ENCODE data around the gene MYLK3. TPM values are rescaled to one million over a fixed set of nuclear protein-coding genes. Genes with fewer than 3 reads are reported as not detected.
A peak's percentile ranks its signal among the peaks of the same experiment; 100 is the strongest.

The MYLK3 gene
- polyA plus RNA-seq, 3 donors = 0.59 to 1.8 (median 0.78) TPM

DNA sequence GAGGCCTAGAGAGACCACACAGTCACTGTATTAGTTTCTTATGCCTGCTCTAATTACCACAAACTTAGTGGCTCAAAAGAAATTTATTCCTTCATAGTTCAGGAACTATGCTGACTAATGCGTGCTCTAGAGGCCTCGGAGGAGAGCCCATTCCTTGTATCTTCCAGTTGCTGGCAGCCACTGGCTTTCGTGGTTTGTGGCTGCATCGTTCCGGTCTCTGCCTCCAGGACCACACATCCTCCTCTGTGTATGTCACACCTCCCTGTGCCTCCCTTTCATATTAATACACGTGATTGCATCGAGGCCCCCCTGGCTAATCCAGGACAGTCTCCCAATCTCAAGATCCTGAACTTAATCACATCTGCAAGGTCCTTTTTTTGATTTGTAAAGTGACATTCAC, 16.9 kb upstream of the MYLK3 start:
- DNase-seq (ENCODE audit: extremely low read depth in 1 of 11, low read depth in 9 of 11, low spot score in 4 of 11) = no peak

DNA sequence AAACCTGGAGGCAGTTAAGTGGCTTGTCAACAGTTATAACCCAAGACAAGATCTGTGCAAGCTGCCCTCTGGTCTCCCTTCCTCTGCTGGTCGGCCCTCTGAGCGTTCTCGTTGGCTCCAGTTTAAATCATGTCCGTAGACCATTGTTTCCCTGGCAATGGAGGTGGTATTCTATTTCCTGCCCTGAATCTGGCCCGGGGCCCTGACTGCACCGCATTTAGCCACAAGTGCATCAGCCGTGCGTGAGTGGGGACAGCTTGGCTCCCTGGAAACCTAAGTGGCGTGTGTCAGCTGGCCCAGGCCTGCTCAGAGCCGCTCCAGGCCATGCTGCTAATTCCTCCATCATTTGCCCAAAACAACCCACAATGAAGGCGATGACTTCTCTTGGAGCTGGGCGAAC, 15.0 kb upstream of the MYLK3 start:
- no peak for DNase-seq (ENCODE audit: extremely low read depth in 1 of 11, low read depth in 9 of 11, low spot score in 4 of 11)

DNA sequence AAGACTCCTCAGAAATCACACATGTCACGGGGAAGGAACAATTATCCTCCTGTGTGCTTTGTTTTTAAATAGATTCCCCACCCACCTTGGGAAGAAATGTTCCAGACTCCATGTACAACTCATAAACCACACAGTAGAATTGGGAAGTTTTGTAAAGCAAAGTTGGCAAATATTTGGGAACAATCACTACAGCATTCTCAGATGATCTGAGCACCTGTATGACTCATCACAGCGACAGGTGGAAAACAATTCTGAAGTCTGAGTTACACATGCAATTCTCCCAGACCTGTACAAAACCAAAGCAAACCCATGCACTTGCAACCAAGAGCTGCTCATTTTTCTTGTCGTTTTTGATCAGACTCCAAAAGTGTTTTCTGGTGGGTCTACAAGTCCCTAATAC, 14.4 kb upstream of the MYLK3 start:
- DNase-seq (ENCODE audit: extremely low read depth in 1 of 11, low read depth in 9 of 11, low spot score in 4 of 11) = no peak

DNA sequence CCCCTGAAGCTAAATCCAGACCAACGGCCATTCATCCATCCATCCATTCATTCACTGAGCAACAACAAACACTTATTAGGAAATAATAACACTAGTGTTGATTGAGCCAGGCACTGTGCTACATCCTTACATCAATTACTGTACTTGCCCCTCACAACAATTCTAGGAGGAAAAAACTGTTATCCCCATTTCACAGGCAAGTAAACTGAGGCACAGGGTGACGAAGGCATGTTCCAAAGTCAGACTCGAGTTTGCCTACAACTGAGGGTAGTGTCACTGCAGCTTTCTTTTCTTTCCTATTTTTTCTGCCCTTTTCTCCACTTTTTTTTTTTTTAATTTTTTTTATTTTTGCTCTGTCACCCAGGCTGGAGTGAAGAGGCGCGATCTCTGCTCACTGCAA, 11.2 kb upstream of the MYLK3 start:
- no peak for DNase-seq (ENCODE audit: extremely low read depth in 1 of 11, low read depth in 9 of 11, low spot score in 4 of 11)

DNA sequence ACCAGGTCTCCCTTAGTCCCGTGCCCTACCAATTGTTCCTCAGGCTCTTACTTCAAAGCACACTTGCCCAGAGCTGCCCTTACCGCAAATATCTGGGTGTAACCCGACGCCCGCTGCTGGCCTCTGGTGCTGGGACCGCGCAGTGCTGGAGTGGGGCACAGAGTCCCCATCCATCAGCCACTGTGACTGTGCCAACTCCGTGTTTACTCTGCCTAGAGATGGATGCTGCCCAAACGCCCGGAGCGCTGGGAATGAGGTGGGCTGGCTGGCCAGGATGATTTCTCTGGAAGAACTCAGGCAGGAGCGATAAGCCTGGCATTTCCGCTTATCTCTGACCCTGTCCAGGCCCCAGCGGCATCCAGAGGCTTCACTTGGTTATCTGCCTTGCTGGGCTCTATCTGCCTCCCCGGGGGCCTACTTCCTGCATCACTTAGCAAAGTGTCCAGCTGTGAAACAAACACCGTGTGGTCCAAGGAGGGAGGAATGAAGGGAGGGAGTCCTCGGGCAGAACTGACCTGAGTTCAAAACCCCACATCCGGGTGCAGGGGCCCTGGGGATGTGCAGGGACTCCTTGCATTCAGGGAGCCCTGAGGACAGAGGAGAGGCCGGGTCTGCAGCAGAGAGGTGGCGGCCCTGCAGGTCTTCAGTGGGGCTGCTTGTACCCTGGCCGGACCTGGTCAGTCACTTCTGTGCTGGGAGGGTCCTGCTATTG, 9.4 kb upstream of the MYLK3 start:
- no peak for DNase-seq (ENCODE audit: extremely low read depth in 1 of 11, low read depth in 9 of 11, low spot score in 4 of 11)

DNA sequence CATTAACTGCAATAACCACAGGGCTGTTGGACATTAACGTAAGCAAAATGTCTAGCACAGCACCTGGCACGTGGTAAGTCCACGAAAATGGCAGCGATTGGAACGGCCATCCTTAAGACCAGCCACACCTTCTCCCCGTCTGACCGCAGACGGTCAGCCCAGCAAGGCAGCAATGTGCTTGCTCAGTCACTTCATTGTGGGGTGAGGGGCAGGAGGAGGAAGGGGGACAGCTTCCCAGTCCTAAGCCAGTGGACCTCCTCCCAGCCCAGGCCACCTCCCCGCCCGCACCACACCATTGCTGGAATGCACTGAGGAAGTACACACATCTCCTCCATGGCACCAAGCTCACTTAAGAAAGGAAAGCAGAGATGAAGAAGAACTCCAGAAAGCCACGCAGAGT, 8.6 kb upstream of the MYLK3 start:
- DNase-seq (ENCODE audit: extremely low read depth in 1 of 11, low read depth in 9 of 11, low spot score in 4 of 11) = no peak

DNA sequence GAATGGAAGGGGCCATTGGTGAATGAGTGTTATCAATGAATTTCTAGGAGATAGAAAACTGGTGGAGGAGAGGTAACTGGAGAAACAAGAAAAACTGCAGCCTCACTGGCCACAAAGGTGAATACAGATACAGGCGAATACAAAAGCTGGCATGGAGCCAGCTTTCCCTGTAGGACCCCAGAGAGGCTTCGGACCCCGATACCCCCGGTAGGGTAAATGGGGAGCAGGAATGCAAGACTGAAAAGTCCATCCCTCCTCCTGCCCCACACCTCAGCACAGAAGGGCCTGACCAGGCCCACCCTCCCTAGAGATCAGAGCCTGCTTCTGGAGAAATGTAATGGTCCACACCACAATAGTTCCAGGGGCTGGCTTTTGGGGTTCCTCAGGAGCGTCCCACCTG, 4.9 kb upstream of the MYLK3 start:
- no peak for DNase-seq (ENCODE audit: extremely low read depth in 1 of 11, low read depth in 9 of 11, low spot score in 4 of 11)

DNA sequence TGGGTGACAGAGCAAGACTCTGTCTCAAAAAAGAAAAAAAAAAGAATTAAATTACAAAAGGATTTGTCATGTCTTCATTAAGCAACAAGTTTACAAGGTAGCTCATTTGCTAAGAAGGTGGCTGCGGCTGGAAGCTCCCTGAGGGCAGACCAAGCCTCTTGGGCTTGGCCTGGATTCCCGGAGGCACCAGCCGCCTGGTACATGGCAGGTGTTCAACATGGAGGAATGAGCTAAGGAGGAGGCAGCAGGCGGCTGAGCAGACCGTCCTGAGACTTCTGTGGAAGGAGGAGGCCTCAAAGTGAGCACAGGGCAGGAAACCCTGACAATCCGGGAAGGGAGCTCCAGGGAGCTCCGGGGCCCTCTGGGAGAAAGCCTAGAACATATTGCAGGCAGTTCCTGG, 3.2 kb upstream of the MYLK3 start:
- no peak for DNase-seq (ENCODE audit: extremely low read depth in 1 of 11, low read depth in 9 of 11, low spot score in 4 of 11)

DNA sequence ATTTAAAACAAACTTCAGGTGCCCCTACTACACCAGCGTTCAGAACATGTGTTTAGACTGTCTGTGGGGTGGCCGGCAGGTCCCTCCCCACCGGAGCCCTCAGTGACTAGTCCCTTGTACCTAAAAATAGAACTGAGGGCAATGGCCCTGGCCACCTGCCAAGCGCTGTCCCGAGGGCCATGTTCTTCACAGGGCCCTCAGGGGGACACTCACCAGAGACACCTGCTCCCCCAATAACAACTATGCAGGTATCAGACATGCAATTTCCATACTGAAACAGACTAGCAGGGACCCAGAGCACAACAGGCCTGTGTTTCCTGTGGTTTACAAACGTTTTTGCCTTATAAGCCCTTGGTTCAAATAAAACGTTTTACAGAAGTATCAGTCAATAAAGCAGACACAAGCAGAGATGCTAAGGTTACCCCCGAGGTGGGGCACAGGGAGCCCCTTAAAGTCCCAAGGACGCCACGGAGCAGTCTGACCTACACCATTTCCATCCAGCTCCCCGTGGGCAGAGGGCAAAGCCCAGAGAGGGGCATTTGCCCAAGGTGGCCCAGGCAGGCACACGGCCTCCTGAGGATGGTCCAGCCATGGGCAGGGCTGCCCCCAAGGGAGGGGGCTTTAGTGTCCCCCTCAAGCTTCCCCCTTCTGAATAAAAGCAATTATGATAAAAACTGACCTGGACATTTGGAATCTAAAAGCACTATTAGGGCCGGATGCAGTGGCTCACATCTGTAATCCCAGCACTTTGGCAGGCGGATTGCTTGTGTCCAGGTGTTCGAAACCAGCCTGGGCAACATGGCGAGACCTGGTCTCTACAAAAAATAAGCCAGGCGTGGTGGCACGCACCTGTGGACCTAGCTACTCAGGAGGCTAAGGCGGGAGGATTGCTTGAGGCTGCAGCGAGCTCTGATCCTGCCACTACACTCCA, 896 bp upstream of the MYLK3 start:
- no peak for DNase-seq (ENCODE audit: extremely low read depth in 1 of 11, low read depth in 9 of 11, low spot score in 4 of 11)

DNA sequence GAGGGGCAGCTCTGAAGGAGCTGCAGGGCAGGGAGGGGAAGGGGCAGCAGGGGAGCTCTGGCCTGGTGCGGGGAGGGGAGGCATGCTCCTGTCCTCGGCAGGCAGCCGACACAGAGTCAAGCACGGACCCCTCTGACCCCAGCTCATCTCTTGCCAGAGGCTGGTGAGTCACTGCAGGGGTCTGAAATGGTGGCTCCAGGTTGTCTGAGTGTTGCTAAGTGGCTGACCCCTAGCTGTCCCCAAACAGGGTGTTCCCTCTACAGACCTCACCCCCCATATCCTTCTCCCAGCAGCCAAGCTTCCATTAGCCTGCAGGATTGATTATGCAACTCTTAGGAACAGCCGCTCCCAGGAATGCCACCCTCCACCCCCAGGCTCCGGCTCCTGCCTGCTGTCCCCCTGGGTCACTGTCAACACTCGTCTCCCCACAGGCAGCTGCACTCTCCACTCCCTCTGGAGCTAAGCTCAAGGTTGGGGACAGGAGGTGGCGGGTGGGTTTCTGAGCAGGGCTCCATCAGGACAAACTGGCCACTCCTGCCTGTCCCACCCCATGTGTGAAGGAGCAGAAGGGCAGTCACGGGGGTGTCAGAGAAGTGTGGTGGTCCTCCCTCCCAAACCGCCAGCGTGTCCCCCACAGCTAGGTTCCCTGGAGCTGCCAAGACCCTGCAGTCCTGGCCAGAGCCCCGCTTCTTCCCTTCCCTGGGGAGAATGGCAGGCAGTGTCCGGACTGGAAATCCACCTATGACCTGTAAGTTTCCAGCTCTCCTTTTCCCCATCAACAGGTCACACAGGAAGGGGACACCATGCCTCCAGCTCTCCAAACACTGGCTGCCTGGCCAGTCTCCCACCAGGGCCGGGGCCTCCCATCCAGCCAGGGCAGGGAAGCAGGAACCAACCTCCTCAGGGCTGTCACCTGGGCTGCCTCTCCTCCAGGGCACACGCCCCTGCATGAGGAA, 1.0 kb downstream of the MYLK3 start:
- DNase-seq (ENCODE audit: extremely low read depth in 1 of 11, low read depth in 9 of 11, low spot score in 4 of 11) = no peak

DNA sequence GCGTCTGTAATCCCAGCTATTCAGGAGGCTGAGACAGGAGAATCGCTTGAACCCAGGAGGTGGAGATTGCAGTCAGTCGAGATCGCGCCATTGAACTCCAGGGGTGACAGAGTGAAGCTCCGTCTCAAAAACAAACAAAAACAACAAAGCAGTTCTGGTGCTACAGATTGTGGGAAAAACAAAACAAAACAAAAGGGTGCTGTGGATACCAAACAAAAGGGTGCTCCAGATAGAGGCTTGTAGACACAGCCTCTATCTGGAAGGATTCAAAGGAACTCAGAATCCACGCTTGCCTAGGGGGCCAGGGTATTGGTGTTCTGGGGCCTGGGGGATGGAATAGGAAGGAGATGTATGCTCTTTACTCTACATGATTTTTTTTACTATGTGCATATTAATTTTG, 2.5 kb downstream of the MYLK3 start:
- no peak for DNase-seq (ENCODE audit: extremely low read depth in 1 of 11, low read depth in 9 of 11, low spot score in 4 of 11)

DNA sequence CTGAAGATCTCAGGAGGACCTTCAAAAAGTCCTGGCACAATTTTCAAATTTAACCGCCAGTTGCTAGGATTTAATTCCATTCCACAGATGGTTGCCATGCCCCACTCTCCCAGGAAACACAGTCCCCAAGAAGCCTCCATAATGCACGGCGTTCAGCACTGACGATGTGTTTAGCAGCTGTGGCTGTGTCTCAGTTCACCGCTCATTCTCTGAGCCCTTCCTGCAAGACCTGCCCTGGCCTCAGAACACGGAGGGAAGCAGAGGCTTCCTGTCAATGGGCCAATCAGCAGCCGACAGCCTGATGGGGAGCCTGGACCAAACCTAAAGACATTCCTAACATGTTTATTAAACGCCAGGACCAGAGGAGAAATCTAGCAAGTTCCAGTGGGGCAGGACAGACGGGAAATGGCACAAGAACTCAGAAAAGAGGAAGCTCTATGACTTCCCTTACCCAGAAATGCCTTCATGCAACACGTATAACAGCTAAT, 4.9 kb downstream of the MYLK3 start:
- no peak for DNase-seq (ENCODE audit: extremely low read depth in 1 of 11, low read depth in 9 of 11, low spot score in 4 of 11)

DNA sequence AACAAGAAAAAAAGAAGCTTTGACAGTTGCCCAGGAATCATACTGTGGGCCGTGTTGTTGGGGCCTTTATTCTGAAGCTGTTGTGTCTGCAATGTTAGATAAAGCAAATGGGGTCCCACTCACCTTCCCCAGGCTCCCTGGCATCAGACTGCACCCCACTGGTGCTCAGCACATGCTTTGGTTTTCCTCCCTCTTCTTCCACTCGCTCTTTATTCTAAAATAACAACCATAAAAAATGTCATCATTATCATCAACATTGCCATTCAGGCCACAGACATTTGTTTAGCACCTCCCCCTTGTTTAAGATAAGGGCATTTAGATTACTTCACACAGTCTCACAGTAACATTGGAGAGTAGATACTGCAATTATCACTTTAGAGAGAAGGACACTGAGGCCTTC, 8.2 kb downstream of the MYLK3 start:
- DNase-seq (ENCODE audit: extremely low read depth in 1 of 11, low read depth in 9 of 11, low spot score in 4 of 11) = no peak

DNA sequence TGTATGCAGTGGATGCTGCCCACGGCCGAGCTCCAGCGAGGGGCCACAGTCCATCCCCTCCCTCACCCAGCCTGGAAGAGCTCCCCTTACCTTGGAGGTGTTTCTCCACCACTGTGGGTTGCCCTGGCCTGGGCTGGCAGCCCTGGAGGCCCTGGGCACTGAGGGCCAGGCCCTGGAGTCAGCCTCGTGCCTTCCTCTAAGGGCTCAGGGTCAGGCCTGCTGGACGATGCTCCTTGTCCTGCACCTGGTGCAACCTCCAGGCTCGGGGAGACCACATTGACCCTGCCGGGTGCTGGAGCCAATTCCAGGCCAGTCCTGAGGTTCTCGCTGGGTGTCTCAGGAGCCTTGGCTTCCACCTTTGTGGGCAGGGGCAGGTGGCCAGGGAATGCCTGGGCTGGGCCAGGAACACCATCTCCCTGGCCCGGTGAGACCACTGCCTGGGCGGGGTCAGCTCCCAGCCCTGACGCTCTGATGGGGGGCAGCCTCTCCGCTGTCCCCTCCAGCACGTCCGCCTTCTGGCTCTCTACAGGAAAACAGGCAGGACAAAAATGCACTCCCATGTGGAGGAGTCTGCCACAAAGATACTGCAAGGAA, 10.4 kb downstream of the MYLK3 start:
- no peak for DNase-seq (ENCODE audit: extremely low read depth in 1 of 11, low read depth in 9 of 11, low spot score in 4 of 11)

DNA sequence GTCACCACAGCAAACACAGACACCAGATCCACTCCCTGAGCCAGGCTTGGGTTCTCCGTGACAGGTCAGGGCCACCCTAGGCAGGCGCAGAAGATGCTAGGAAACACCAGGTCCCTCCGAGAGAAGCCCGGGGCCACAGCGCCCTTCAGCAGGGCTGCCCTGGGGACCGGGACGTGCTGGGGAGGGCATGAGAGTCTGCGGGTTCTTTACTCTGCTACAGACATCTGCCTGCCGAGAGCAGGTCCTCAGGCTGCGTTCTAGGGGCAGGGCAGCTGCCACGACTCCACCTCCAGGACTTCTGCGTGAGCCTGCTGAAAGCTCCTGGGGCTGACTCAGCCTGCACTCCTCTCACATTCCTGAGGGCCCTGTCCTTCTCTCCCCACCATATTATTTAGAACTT, 11.4 kb downstream of the MYLK3 start:
- DNase-seq (ENCODE audit: extremely low read depth in 1 of 11, low read depth in 9 of 11, low spot score in 4 of 11) = no peak

DNA sequence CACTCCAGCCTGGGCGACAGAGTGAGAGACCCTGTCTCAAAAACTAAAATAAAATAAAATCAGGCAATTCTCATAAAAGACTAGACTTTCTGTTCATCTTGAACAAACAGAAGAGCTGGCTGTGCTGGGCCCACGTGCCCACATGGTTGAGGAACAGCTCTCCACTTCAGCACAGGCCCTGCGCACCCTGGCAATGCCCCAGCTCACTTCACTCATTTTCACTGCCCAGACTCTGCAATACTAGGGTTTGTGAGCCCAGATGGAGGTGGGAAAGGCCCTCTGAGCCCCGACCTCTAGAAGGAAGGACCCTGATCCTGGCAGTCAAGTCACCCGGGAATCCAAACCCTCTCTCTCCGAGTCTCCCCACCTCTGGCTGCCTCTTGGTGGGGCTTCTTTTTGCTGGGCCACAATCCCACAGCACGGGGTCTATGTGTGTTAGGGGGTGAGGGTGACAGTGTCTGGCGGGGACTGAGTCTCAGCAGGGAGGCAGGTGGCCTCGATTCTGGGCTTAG, 14.8 kb downstream of the MYLK3 start:
- no peak for DNase-seq (ENCODE audit: extremely low read depth in 1 of 11, low read depth in 9 of 11, low spot score in 4 of 11)

DNA sequence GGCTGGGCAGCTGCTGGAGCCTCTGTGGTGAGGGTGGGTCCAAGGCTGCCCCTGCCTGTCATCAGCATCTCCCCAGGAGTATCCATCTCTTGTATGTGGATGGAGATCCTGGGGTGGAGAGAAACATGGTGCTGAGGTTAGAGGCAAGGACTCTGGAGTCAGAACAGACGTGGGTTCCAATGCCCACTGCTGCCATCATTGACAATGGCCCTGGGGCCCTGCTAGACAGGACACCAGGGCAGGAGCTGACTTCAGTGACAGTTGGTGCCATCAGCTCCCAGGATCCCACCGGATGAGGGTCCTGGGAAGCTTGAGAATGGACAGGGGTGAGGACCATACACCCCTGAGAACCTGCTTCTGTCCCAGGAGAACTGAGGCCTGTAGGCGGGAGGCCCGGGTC, 15.6 kb downstream of the MYLK3 start:
- DNase-seq (ENCODE audit: extremely low read depth in 1 of 11, low read depth in 9 of 11, low spot score in 4 of 11) = no peak

DNA sequence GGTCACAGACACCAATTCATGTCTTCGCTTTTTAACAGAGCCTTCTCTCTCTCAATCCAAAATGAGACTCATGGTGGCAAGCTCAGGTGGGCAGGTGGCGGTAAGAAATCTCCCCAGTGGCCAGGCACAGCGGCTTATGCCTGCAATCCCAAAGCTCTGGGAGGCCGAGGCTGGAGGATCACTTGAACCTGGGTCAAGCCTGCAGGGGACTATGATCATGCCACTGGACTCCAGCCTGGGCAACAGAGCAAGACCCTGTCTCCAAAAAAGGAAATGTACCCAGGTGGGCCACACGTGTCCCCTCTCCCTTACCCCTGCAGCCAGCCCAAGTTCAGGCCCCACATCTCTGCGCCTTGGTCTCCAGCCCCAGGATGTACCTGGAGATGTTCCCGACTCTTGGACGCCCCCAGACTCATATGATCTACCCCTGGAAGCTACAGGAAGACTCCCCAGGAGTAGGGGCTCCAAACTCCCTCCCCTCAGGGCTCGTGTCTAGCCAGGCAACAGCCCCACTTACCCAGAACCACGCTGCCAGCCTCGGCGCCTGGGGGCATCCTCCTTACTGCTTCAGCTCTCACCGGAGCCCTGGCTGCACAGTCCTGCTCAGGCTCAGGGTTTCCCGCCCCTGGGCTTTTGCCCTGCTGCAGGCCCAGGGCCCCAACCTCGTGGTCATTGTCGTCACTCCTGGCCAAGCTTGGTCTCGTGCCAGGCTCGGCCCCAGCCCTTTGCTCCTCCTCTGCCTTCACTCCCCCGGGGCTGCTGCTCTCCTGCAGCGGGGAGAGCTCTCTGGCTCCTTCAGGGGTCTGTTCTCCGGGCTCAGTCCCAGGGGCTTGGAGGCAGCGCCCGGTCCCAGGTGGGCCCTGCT, 16.2 kb downstream of the MYLK3 start:
- DNase-seq (ENCODE audit: extremely low read depth in 1 of 11, low read depth in 9 of 11, low spot score in 4 of 11) = peak in 1 of 11 donors; percentile 20
